Inflammatory macrophage treated with lipopolysaccharide for 4 hours (primary cell): ENCODE results near the gene CEP295NL.
A peak's percentile ranks its signal among the peaks of the same experiment; 100 is the strongest.
"Not testable (repeated sequence)": the region's sequence is repeated elsewhere in the genome, so short reads cannot be mapped to it uniquely, and the experiment has no call there.

ENCODE experiments used
- DNase-seq: peaks from one replicate; pipeline ENCODE4 v3.0.0-alpha.2; 2020

CEP295NL gene

DNA sequence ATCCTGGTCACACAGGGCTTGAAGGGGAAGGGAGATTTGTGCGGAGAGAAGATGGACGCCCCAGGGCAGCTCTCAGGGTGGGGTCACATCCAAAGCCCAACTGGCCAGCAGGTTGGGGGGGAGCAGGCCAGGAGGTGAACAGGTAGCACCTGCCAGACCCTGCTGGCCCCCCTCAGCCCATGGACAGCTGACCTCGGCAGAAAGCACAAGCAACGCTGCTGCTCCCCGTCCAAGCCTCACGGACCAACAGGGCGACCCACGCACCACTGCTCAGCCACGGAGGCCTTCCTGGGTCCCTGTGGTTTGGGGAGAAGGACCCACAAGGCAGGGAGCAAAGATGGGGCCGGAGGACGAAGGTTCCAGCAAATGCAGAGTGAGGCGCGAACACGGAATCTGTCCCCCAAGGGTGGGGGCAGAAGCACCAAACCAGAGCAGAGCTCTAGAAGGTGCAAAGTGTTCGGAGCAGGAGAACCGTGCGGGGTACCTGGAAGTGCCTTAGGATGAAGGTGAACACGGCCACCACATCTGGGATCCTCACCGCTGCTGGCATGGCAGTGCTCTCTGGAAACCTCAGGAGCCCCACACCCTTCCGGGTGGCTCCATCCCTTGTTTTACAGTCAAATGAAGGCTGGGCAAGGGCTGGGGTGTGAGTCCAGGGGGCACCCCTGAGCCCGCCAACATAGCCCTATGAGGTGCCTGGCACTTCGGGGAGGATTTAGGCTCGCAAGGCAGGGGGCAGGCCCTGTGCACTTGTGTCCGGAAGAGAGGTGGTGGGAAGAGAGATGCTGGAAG, 17.9 kb downstream of the CEP295NL start:
- DNase-seq = no peak

DNA sequence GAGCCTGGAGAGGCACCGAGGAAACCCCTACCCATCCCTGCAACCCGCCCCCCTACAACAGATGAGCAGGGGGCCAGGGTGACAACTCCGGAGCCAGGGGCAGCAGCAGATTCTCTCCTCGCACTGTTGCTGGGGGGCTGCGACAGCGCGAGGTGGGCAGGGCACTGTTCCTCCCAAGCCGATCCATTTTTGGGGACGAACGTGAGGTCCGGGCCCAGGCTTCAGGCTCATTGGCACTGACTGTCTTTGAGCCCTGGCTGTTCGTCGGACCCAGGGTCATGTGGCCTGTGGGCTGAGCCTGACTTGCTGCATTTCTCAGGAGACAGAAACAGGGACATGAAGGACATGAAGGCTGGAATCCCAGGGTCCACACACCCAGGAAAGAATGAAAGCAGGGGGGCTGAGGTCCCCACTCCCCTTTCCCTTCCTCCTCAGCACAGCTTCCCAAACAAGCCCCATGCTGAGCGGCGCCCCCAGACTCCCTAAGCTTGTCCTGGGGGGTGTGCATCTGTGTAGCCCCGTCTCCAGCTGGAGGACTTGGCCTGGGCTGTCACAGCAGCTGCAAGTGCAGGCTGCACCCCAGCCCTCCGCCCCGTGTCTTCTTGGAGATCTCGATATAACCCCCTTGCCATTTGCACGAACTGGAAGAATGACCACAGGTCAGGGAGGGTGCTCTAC, 18.7 kb downstream of the CEP295NL start:
- peak; percentile 20 for DNase-seq

DNA sequence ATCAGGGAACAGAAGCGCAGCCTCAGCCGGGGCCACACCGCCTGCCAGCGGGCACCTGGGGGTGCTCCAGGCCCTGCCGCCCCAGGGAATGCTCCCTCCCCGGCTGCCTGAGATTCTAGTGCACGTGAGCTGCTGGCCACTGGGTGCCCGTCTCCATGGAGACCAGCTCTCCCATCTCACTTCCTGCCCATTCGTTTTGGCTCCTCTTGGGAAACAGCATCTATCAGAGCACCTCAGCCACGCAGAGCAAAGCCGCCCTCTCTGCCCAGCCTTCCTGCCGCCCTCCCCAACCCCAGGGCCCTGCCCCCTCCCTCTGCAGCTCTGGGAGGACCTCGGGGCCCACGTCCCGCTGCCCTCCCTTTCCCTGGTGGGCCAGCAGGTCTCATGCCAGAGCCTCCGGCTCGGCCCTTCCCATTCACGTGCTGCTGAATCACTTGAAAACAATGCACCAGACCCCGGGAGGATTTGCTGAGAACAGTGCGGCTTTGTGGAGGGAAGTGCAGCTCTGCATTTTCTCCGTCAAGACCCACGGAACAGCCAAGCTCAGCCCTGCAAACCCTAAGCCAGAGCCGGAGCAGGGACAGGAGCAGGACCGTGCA, 19.4 kb downstream of the CEP295NL start:
- DNase-seq = peak; percentile 59

DNA sequence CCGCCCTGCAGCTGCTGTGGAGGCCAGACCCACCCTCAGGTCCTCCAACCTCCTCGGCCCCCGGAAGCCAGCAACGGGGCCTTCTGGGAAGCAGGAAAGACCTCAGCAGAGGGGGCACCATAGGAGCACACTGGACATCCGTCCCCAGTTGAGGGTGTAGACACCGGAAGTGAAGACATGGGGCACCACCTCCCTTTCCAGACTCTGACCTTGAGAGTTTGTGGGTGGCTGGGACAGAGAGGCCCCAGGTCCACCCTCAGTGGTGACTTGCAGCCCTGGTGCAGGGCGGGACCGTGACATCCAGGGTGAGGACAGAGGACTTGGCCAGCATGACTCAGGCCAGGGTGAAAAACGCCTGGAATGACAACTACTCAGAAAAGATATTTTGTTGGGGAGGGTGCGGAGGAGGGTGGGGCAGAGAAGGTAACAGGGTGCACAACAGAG, 19.9 kb downstream of the CEP295NL start:
- DNase-seq = peak; percentile 94

DNA sequence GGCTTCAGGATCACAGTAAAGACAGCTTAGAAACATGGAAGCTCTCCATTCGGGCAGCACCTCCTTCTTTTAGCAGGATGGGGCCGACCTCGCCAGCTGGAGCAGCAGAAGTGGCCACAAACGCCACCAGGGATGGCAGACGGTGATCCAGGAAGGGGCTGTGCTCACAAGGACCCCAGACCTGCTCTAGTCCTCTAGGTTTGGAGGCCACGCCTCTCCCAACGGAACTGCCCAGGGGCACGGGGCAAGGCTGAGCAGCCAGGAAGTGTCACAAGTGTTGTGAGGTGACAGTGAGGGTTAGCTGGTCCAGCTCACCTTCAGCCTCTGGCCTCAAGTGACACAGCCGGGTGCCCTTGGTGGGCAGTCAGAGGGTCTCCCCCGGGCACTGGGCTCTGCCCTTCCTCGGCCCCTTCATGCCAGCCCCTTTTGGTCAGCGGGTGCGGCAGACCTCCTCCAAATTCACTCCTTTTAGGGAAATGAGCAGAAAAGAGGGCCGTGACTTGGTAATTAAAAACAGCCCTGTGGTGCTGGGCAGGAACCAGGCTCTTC, 20.4 kb downstream of the CEP295NL start:
- DNase-seq = peak; percentile 40

DNA sequence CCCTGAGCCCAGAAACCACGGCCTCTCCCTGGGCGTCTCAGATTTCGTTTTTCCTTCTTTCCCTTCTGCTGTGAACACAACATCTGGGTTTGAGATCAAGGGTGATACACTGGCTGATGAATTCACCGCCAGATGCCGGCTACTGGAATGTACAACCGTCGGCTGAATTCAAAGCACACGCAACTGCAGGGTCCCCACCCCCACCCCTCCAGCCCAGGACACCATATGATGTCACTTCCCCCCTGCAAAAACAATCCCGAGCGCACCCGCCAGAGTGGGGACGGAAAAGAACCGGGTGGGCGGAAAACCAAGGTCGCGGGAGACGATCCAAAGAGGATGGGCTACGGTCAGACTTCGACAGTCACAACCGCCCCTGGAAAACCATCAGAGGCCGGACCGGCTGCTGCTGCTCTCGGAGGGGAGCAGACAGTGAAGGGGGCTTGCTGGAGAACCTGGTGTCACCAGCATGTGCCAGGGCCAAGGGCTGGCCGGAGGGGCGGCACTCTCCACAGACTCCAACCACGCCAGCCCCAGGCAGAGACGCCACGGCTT, 23.3 kb downstream of the CEP295NL start:
- DNase-seq = peak; percentile 55

DNA sequence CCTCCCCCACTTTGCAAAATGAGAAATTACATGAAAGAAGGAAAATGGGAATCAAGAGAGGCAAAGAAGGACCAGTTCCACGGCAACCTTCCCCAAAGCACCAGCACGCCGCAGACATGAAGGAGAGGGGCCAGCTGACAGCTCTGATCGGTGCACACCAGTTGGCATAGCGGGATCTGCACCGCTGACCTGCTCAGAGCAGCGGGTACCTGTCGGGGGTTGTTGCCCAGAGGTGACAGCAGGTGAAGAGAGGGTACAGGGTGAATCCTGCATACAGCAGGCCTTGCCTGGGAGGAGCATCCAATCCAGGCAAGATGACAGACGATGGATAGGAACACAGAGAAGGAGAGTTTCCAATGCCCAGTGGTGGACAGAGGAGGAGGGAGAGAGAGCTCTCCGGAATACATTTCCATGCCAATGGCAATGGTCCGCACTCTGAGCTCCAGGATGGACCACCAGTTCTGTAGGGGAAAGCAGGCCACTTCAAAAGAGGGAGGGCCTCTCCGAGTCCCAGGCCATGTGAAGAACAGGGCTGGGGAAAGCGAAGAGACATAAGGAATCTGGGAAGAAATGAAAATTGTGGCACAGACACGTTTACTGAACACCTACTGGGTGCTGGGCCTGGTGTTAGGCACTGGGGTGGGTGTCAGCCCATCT, 24.0 kb downstream of the CEP295NL start:
- DNase-seq = no peak

DNA sequence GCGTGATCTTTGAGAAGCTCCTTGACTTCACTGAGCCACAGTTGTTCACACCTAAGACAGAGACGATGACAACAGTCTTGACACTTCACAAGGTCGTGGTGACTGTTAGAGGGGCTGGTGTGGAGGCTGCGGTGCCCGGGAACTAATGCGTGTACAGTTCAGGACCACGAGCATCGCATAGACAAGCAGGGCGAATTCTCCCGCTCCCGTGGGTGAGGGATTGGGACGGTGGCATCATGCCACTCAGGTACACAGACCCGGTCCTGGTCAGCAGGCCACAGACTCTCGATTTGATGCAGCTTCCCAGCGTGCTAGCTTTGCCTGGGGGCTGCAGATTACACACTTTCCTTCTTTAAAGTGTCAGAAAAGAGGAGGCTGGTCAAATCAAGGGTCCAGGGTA, 24.7 kb downstream of the CEP295NL start:
- DNase-seq = no peak

DNA sequence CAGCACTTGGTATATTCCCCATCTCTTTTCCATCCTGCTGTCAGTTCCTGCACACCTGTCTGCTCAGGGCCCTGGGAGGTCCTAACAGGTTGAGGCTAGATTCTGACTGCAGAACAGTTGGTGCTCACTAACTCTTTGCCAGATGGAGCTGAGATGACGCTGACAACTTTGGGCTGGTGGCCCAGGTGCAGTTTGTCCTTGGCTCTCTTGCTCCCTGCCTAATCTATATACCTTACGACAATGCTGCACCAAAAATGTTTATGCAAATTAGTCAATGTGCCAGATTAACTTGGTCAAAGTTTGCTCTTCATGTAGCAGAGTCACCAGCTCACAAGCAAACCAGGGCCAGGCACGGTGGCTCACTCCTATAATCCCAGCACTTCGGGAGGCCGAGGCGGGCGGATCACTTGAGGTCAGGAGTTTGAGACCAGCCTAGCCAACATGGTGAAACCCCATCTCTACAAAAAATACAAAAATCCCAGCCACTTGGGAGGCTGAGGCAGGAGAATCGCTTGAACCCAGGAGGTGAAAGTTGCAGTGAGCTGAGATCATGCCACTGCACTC, 26.0 kb downstream of the CEP295NL start:
- DNase-seq = not testable (repeated sequence)

DNA sequence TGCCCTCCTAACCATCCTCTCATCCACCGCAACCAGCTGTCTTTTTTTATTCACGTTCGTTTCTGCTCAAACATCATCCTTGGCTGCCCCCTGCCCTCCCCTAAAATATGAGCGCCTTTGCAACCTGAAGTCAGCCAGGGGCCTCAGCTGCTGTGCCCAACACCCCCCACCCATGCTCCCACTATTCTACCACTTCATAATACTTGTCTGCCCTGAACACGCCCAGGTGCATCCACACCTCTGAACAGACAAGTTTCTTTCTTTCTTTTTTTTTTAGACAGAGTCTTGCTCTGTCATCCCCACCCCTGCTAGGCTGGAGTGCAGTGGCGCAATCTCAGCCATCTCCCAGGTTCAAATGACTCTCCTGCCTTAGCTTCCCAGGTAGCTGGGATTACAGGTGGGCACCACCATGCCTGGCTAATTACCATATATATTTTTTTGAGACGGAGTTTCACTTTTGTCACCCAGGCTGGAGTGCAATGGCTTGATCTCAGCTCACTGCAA, 26.9 kb downstream of the CEP295NL start:
- no peak for DNase-seq

DNA sequence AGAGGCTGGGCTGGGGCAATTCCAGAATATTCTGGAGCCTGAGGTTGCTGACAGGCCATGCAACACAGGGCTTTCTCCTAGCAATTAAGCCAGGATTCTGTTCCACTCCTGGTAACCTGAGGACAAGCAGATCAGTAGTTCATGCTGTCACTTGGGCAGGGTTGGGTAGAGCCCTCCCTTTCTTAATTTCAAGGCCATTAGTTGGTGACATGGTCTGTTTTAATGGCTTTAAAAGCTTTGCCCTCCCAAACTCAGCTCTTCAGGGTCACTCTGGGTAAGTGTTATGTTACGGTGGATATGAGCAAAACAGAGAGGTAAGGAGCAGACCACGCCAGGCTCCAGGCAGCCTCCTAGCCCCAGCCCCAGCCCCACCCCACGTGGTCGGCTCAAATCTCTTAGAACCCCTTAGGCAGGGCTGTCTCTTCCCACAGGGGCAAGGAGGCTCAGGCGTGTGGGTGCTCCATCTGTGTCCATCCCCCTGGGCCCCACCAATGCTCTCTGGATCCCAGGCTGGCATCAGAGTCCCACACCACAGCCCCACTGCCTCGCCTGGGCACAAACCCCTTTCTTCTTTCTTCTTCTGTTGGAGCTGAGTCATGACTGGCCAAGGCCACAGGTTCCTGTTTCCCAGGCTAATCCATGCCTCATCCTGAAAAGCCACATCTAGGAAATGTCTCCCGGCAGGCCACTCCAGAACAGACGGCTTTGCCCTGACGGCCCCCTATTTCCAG, 27.5 kb downstream of the CEP295NL start:
- DNase-seq = peak; percentile 48

DNA sequence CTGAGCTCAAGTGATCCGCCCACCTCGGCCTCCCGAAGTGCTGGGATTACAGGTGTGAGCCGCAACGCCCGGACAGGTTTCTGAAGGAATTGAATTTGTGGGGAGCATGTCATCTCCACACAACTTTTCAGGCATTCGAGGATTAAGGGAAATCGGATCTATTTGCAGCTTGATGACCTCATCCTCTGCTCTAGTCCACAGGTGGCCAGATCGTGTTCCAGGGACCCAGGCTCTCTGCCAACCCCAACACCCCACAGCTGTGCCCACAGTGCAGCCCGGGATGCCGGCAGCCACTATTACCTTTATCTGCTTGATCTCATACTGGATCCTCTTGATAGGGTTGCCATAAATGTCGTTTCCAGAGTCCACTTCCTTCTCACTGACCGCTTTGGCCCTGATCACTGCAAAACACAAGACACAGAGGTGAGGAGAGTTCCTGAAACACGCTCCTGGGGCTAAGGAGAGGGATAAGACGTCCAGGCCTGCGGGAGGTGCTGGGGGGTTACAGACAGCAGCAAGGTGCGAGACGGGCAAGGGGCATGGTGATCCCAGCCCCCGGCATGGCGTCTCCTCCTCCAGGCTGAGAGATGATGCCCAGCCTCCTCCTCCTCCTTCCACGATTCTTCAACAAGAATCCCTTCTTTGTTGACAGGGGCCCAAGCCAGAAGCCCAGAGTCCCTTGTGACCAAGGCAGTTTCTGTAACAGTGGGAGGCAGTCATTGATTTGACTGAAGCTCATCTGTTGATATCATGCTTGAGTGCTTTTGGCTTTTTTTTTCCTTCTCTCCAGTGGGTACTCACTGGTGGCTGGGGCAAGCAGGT, 29.3 kb downstream of the CEP295NL start:
- DNase-seq = no peak

DNA sequence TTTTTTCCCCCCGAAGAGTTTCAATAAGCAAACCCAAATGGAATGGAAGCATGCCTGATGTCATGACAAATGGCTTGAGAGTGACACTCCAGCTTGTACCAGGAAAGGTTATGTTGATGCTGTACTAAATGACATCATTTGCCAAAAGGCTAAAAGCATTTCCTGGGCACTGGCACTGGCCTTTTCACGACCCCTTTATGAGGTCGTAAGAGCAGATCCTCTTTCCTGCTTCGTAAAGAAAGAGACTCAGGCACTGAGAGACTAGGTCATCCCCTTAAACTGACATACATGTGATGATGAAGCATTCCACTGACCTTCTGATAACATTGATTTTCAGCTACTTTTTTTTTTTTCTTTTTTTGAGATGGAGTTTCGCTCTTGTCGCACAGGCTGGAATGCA, 30.5 kb downstream of the CEP295NL start:
- DNase-seq = peak; percentile 73

DNA sequence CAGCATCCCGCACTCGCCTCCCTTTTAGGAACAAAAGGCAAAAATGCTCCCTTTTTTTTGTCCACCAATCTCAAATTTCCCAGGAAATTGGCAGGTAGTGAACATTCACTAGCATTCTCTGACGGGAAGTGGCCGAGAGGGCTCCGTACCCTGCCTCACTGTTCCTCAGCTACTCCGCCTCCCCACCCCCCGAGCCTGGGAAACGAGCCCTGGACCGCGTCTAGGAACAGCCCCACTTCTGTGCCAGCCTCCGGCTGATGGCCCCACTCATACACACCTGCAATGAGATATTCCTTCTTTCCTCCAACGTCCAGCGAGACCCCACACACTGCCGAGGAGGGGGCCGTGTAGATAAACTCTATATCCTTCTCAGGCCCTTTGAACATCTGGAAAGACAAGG, 32.4 kb downstream of the CEP295NL start:
- no peak for DNase-seq

DNA sequence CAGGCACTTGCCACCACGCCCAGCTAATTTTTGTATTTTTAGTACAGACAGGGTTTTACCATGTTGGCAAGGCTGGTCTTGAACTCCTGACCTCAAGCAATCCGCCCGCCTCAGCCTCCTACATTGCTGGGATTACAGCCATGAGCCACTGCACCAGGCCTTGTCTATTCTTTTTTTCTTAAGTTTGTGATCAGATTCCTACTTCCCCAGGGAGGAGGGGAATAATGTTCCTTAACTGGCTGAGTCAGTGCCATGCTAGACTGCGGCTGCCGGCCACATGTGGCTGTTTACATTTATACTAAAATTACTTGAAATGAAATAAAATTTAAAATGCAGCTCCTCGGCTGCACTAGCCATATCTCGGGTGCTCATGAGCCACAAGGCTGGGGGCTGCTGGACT, 34.6 kb downstream of the CEP295NL start:
- DNase-seq = no peak

DNA sequence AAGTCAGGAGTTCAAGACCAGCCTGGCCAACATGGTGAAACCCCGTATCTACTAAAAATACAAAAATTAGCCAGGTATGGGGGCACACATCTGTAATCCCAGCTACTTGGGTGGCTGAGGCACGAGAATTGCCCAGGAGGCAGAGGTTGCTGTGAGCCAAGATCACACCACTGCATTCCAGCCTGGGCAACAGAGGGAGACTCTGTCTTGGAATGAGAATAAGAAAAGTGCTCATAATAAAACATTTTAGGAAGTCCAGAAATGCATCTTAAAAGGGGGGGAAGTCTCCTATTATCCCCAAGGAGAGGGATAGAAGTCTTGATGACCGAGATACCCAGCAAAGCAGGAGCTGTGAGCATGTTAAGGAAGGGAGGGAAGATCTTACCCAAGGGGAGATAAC, 36.0 kb downstream of the CEP295NL start:
- not testable (repeated sequence) for DNase-seq

DNA sequence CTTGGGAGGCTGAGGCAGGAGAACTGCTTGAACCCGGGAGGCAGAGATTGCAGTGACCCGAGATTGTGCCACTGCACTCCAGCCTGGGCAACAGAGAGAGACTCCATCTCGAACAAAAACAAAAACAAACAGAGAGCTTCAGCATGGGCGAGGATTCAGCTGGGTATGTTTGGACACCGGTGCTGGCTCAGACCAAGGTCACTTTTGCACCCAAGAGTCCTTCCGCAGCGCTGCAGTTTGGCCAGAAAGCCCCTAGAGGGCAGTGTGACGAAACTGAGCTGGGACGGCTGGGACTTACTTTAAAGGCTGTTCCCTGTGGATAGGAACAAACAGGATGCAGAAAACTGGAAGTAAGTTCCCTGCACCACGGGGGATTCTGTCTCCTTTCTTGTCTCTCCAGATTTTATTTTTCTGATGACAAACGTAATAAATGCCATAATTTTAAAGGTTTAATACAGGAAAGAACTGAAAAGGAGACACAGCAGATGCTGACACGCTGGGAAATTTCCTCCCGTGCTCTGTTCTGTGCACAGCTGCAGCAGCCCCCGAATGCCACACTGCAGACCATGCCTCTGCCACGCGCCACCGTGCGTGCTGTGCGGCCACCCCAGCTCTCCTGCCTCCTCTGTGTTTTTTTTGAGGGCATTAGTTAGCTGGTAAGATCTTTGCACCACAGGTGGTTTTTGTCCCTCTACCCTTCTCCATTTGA, 37.2 kb downstream of the CEP295NL start:
- peak; percentile 76 for DNase-seq

DNA sequence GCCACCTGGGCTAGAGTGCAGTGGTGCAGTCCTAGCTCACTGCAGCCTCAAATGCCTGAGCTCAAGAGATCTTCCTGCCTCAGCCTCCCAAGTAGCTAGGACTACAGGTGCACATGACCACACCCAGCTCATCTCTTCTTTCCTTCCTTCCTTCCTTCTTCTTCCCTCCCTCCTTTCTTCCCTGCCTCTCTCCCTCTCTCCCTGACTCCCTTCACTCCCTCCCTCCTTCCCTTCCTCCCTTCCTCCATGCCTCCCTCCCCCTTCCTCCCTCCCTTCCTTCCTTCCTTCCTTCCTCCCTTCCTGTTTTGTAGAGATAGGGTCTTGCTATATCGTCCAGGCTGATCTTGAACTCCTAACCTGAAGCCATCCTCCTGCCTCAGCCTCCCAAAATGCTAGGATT, 38.9 kb downstream of the CEP295NL start:
- DNase-seq = no peak

DNA sequence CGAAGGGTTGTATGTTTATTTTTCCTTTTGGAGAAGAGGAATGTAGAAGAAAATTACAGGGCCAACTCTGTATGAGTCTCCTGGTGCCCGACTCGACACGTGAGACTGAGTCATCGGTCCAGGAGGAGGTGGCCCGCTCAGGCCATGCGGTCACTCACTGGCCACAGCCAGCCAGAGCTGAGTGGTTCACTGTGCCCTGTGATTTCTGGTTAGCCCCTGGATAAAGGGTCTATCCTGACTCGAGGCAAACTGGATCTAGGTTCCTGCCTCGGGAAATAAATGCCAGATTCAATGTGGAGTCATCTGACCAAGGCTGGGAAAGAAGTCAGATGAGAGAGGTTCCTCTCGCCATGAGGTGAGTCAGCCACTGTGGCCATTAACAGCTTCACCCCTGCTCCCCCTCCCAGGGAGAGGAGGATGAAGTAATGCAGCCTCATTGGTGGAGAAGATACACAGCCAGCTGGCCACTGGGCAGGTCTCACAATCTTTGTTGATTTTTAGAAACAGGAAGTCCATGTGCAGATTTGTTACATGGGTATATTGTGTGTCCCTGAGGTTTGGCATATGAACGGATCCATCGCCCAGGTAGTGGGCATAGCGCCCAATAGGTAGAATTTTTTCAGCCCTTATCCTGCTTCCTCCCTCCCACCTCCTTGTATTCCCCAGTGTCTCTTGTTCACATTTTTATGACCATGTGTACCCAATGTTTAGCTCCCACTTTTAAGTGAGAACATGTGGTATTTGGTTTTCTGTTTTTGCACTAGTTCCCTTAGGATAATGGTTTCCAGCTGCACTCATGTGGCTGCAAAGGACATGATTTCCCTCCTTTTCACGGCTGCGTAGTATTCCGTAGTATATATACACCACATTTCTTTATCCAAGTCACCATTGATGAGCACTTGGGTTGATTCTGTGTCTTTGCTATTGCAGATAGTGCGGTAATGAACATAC, 40.7 kb downstream of the CEP295NL start:
- DNase-seq = peak; percentile 97
